DMS53 treated with DMSO at 0.1 percent for 48 hours (cell line): ENCODE results near the gene TMEM259.
A peak's percentile ranks its signal among the peaks of the same experiment; 100 is the strongest.

ENCODE experiments used
- DNase-seq: peaks from one replicate; lab custom pipeline; 2025; ENCODE audit not compliant: unreplicated experiment; lab: John Stamatoyannopoulos, UW

Gene TMEM259

GRCh38 chr19:1055886-1056620 is 35.1 kb upstream of the TMEM259 start:
- no peak for DNase-seq

GRCh38 chr19:1055028-1055425 is 34.1 kb upstream of the TMEM259 start:
- no peak for DNase-seq

GRCh38 chr19:1054102-1055027 is 33.4 kb upstream of the TMEM259 start:
- no peak for DNase-seq

GRCh38 chr19:1053176-1054101 is 32.5 kb upstream of the TMEM259 start:
- no peak for DNase-seq

- no peak for DNase-seq
Observed at GRCh38 chr19:1052349-1052975, 31.5 kb upstream of the TMEM259 start.

GRCh38 chr19:1051791-1052190 is 30.9 kb upstream of the TMEM259 start:
- no peak for DNase-seq

- no peak for DNase-seq
Observed at GRCh38 chr19:1050989-1051788, 30.3 kb upstream of the TMEM259 start.

- DNase-seq, result no peak
Observed at GRCh38 chr19:1049800-1050199, 28.9 kb upstream of the TMEM259 start.

- DNase-seq, result no peak
Observed at GRCh38 chr19:1049106-1049505, 28.2 kb upstream of the TMEM259 start.

- DNase-seq, result no peak
Observed at GRCh38 chr19:1047696-1048147, 26.8 kb upstream of the TMEM259 start.

- DNase-seq, result no peak
Observed at GRCh38 chr19:1046836-1047695, 26.1 kb upstream of the TMEM259 start.

GRCh38 chr19:1046117-1046626 is 25.2 kb upstream of the TMEM259 start:
- no peak for DNase-seq

GRCh38 chr19:1045247-1045603 is 24.3 kb upstream of the TMEM259 start:
- DNase-seq, result no peak

- no peak for DNase-seq
Observed at GRCh38 chr19:1042689-1043511, 22.0 kb upstream of the TMEM259 start.

- peak; percentile 47 for DNase-seq
Observed at GRCh38 chr19:1041835-1042685, 21.1 kb upstream of the TMEM259 start.

GRCh38 chr19:1041272-1041834 is 20.4 kb upstream of the TMEM259 start:
- no peak for DNase-seq
